Psoas muscle (tissue), 8 donors: ENCODE measurements around the gene YWHAB. TPM values are rescaled to one million over a fixed set of nuclear protein-coding genes. Genes with fewer than 3 reads are reported as not detected.

Experiments used
- ATAC-seq, 4 donors: fragments of 200-7000 bp; cut with Tn5 transposase; one replicate each; pipeline ENCODE4 v1.9.1; 2020; ENCODE audit warnings: moderate library complexity in 3 of 4, mild to moderate bottlenecking in 2 of 4
- DNase-seq, 2 donors: peaks; one replicate each; pipeline ENCODE4 v3.0.0-alpha.2; 2020
- H3K27ac ChIP-seq: fragments of 200-600 bp; one replicate; pipeline ENCODE4 v1.8.0; 2022
- H3K27me3 ChIP-seq, 3 donors: fragments of 200-600 bp in 1 of 3; one replicate each; pipeline versions ENCODE4 v1.6.1 to v1.8.0; 2013 to 2022; ENCODE audit warnings: low read length in 2 of 3, mild to moderate bottlenecking in 2 of 3, moderate library complexity in 1 of 3; ENCODE audit not compliant: insufficient read depth in 3 of 3
- H3K36me3 ChIP-seq, 2 donors: fragments of 200-600 bp in 1 of 2; one replicate each; pipeline versions ENCODE4 v1.6.1 to v1.8.0; 2013 to 2022; ENCODE audit warnings: low read depth in 1 of 2, mild to moderate bottlenecking in 1 of 2, moderate library complexity in 1 of 2; ENCODE audit not compliant: insufficient read depth in 1 of 2
- H3K4me1 ChIP-seq: fragments of 200-600 bp; one replicate; pipeline ENCODE4 v1.8.0; 2022
- H3K4me3 ChIP-seq: fragments of 200-600 bp; one replicate; pipeline ENCODE4 v1.8.0; 2022; ENCODE audit warnings: mild to moderate bottlenecking
- H3K9me3 ChIP-seq: fragments of 200-600 bp; one replicate; pipeline ENCODE4 v1.8.0; 2022
- WGBS, 3 donors: extraction: QIAGEN DNeasy Blood & Tissue Kit; methylation state at CpG; one replicate each; pipeline versions ENCODE4 v1.1.6 to v1.1.7; 2013; 5-methylcytosine and 5-hydroxymethylcytosine counted together
- intact Hi-C, 2 donors: fragments of 100-400 bp; cut with DNase I; formaldehyde crosslinking; loops; one replicate each; pipeline versions ENCODE4 v1.11.0 to v1.14.2; 2022
- polyA plus RNA-seq, 3 donors: library from polyadenylated mRNA; stranded (reverse); fragments of 200-250 nt; gene quantifications; one replicate each; pipeline ENCODE4 v1.2.3, GENCODE V29; 2013
- total RNA-seq, 4 donors: library from RNA; stranded (reverse); fragmentation: NEBNext Ultra II Directional in 2 of 4; extraction: Animal tissue kit (Norgen Biotek cat#: 25700) in 2 of 4; gene quantifications; one replicate each; pipeline versions ENCODE4 v1.2.1 to v1.2.4, GENCODE V29; 2021 to 2023
- TF ChIP-seq, protein P1 (sequence below): fragments of 200-600 bp; IDR thresholded peaks from one replicate; pipeline ENCODE4 v1.8.0; 2022; ENCODE audit warnings: antibody characterized with exemption
- donor health status: healthy with polysubstance abuse.
- donor health status: DM: no; HTN: no; CAD: no; lungs with moderate emphysema.
- donor health status: Bipolar disorder and iron deficiency.
- donor health status: healthy.
- donor health status: DM: yes; HTN: yes; CAD: no.
- donor health status: DM: no; HTN: no; CAD: no.
- donor health status: DM: no; HTN: no; CAD: no.
- donor health status: DM: yes; HTN: yes; CAD: no.

Gene YWHAB
- total and polyA plus RNA-seq, 7 donors: 44.2 to 109 (median 87.5) TPM

DNA sequence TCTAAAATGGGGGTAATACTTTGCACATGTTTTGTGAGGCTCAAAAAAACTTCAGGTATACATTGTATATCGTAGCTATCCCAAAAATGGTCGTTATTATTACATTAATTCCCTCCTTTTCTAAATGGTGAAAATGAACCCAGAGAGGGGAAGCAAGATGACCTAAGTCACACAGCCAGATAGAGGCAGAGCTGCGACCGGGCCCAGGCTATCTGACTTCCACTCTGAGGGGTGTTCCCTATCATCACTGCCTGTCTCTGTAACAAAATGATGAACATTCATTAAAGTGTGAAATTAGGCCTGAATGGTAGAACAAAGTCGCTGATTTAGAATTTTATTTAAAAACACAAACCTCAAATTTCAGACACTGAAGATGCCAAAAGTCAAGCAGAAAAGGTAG, 46.0 kb upstream of the YWHAB start:
- TF ChIP-seq, protein P1, sequence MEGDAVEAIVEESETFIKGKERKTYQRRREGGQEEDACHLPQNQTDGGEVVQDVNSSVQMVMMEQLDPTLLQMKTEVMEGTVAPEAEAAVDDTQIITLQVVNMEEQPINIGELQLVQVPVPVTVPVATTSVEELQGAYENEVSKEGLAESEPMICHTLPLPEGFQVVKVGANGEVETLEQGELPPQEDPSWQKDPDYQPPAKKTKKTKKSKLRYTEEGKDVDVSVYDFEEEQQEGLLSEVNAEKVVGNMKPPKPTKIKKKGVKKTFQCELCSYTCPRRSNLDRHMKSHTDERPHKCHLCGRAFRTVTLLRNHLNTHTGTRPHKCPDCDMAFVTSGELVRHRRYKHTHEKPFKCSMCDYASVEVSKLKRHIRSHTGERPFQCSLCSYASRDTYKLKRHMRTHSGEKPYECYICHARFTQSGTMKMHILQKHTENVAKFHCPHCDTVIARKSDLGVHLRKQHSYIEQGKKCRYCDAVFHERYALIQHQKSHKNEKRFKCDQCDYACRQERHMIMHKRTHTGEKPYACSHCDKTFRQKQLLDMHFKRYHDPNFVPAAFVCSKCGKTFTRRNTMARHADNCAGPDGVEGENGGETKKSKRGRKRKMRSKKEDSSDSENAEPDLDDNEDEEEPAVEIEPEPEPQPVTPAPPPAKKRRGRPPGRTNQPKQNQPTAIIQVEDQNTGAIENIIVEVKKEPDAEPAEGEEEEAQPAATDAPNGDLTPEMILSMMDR: no peak

DNA sequence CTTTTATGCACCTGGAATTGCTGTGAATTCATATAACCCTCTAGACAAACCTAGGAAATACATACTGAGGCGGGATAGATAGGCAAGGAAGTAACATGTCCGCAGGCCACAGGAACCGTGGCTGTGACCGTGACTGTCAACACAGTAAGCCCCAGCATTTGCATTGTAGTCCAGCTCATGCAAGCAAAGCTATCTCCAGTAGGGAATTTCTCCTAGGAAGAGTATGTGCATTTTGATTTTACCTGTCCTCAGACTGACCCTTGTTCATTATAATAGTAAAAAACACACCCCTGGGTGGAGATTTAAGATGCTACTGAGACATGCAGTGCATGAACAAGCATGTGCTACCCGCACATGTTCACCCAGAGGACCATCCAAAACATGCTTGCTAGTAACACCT, 44.7 kb upstream of the YWHAB start:
- no peak overlapping the region for H3K4me3 ChIP-seq
- 75 to 87% (median 81%) methylated on average over 5 of the region's 5 CpGs for WGBS, 3 donors
- no peak for ATAC-seq

More for the DNA sequence above, 46.0 kb upstream of the YWHAB start:
- Histone ChIP-seq H3K36me3 (no peaks in the 10 kb centered on the region), H3K4me1 (no peaks in the 10 kb centered on the region), H3K27ac (no peak overlapping the region), H3K27me3 (peaks cover 0 to 34% (median 0%) of the 10 kb centered on the region in 3 donors), H3K4me3 (no peak overlapping the region), H3K9me3 (no peaks in the 10 kb centered on the region)
- DNase-seq (no peak), ATAC-seq (no peak)
- intact Hi-C loops: no loop called here
- 77 to 82% (median 78%) methylated on average over 5 of the region's 5 CpGs for WGBS, 3 donors

DNA sequence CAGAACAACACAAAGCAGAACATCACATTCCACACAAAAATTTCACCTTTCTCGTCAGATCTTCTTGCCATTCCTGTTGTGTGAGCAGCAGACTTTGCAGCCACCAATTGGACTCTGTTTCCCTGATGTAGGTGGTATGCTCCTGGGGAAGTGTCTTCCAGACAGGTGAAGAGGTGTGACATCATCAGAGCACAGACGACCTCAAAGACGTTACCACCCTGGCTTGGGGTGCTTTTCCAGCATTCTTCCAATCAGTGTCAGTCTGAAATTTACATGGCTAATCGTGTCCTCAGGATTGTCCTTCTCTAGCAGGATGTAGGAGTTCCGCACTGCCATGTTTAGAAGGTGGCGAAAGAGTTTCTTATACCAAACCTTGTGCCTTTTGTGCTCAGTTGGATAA, 43.5 kb upstream of the YWHAB start:
- Histone ChIP-seq H3K9me3 (no peaks in the 10 kb centered on the region), H3K4me1 (no peaks in the 10 kb centered on the region), H3K27me3 (peaks cover 0 to 20% (median 4%) of the 10 kb centered on the region in 3 donors), H3K4me3 (no peak overlapping the region), H3K27ac (no peak overlapping the region), H3K36me3 (no peaks in the 10 kb centered on the region)
- TF ChIP-seq, protein P1: no peak
- WGBS, 3 donors: 67 to 79% (median 74%) methylated on average over 6 of the region's 6 CpGs
- DNase-seq (no peak), ATAC-seq (no peak)
- intact Hi-C loops: no loop called here

More for the DNA sequence above, 44.7 kb upstream of the YWHAB start:
- DNase-seq: no peak
- TF ChIP-seq, protein P1: no peak
- intact Hi-C loops: no loop called here
- Histone ChIP-seq H3K27ac (no peak overlapping the region), H3K9me3 (no peaks in the 10 kb centered on the region), H3K36me3 (no peaks in the 10 kb centered on the region), H3K4me1 (no peaks in the 10 kb centered on the region), H3K27me3 (peaks cover 0 to 31% (median 4%) of the 10 kb centered on the region in 3 donors)

DNA sequence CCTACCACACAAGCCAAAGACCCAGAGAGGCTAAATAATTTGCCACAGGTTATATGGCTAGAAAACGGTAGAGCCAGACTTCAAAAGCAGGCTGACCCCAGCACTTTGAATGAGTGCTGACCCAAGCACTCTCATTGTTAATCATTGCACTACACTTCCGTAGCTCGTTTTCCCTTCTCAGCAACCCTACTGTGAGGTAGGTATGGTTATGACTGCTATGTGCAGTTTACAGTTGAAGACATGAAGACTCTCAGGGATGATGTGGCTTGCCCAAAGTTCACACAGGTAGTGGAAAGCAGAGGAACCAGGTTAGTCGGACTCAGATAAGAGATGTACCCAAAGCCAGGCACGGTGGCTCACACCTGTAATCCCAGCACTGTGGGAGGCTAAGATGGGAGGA, 41.6 kb upstream of the YWHAB start:
- TF ChIP-seq, protein P1: no peak
- intact Hi-C loops: no loop called here
- DNase-seq (no peak), ATAC-seq (no peak)
- H3K4me1 ChIP-seq: no peaks in the 10 kb centered on the region
- no peak overlapping the region for H3K4me3 ChIP-seq
- H3K9me3 ChIP-seq: no peaks in the 10 kb centered on the region
- peaks cover 0 to 10% (median 4%) of the 10 kb centered on the region in 3 donors for H3K27me3 ChIP-seq
- H3K27ac ChIP-seq: no peak overlapping the region
- 76 to 82% (median 78%) methylated on average over 5 of the region's 5 CpGs for WGBS, 3 donors
- H3K36me3 ChIP-seq: no peaks in the 10 kb centered on the region
